ENCODE measurements around the gene CAMK1D. TPM values are rescaled to one million over a fixed set of nuclear protein-coding genes. Genes with fewer than 3 reads are reported as not detected.

Gene CAMK1D
- total and polyA plus RNA-seq, 2 of the 8 experiments (the other 6 are each of a cell fraction or from before 2014, with no cell fraction given), result 3.5 to 10.6 TPM

DNA sequence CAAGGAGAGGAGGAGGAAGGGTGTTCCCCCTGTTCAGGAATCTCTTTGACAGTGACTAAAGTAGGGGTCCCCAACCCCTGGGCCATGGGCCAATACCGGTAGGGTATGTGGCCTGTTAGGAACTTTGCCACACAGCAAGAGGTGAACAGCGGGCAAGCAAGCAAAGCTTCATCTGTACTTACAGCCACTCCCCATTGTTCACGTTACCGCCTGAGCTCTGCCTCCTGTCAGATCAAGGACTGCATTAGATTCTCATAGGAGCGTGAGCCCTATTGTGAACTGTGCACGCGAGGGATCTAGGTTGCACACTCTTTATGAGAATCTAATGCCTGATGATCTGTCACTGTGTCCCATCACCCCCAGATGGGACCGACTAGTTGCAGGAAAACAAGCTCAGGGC is 201.6 kb downstream of the CAMK1D start:
- H4K91ac ChIP-seq (replicated peaks; ENCODE audit: insufficient read length, low read length), result no peak overlapping the region
- CTCF ChIA-PET (ENCODE audit: partially characterized antibody), result interaction anchor here (0.8 kb wide), 1 partner anchor 26 kb away, joined by 3 read pairs; no protein-coding TSS in a partner anchor
- no peaks in the 10 kb centered on the region for H3K79me2 ChIP-seq (ENCODE audit: control insufficient read depth in 1 of 2, insufficient read depth in 2 of 2, low read length in 2 of 2)
- H3K4me2 ChIP-seq (ENCODE audit: insufficient read depth in 1 of 2, low read depth in 2 of 2, low read length in 2 of 2), result no peak overlapping the region
- H2BK5ac ChIP-seq (ENCODE audit: low read depth, low read length), result no peak overlapping the region
- H3K4me1 ChIP-seq (replicated peaks in 1 of 4; ENCODE audit: control insufficient read depth in 3 of 4, insufficient read depth in 4 of 4, low read length in 3 of 4), result no peaks in the 10 kb centered on the region
- H3K4ac ChIP-seq (replicated peaks; ENCODE audit: insufficient read length, low read depth, low read length), result no peak overlapping the region
- H3K23ac ChIP-seq (ENCODE audit: insufficient read length), result no peak overlapping the region
- H4K8ac ChIP-seq (ENCODE audit: extremely low read depth, insufficient read depth, low read length), result no peak overlapping the region
- no peaks in the 10 kb centered on the region; a peak in 1 of 8 replicates for H3K36me3 ChIP-seq (ENCODE audit: control insufficient read depth in 2 of 4, insufficient read depth in 4 of 4, low read length in 3 of 4)
- H2BK15ac ChIP-seq (ENCODE audit: low read length), result no peak overlapping the region
- no peak overlapping the region for H3K9ac ChIP-seq (replicated peaks in 1 of 4; ENCODE audit: extremely low read depth in 1 of 4, low read depth in 3 of 4, low read length in 3 of 4)
- H3K27ac ChIP-seq (ENCODE audit: low read depth, low read length), result no peak overlapping the region
- no peak overlapping the region for H2AK5ac ChIP-seq (ENCODE audit: low read depth, low read length)
- DNase-seq (ENCODE audit: low read depth in 1 of 2, low spot score in 2 of 2) (no peak), FAIRE-seq (no peak)
- H2BK120ac ChIP-seq (replicated peaks; ENCODE audit: low read depth, low read length), result no peak overlapping the region
- H2AFZ ChIP-seq (ENCODE audit: low read length), result no peak overlapping the region
- H3K14ac ChIP-seq (ENCODE audit: insufficient read length), result no peak overlapping the region
- H3K27me3 ChIP-seq (replicated peaks in 1 of 4; ENCODE audit: control insufficient read depth in 3 of 4, extremely low read depth in 1 of 4, insufficient read depth in 3 of 4, low read length in 3 of 4), result no peaks in the 10 kb centered on the region
- 95% methylated on average over 8 of the region's 8 CpGs; no CpG with 5 or more reads in 1 of the 2 experiments for WGBS, 2 experiments (ENCODE audit: extremely low coverage in 1 of 2, insufficient coverage in 1 of 2, insufficient read length in 1 of 2, insufficient replicate concordance in 2 of 2, low coverage in 1 of 2, low lambda C conversion rate in 2 of 2, missing lambda C conversion rate in 1 of 2)
- no peaks in the 10 kb centered on the region for H3K23me2 ChIP-seq (ENCODE audit: low read depth, low read length)
- H2BK20ac ChIP-seq (ENCODE audit: low read length), result no peak overlapping the region
- no peak overlapping the region for H4K5ac ChIP-seq (ENCODE audit: insufficient read length, low read depth, low read length)
- no peak overlapping the region for H3K56ac ChIP-seq (replicated peaks; ENCODE audit: insufficient read length, low read depth, low read length)
- POLR2A ChIA-PET (ENCODE audit: partially characterized antibody), result no interaction called here
- no peak overlapping the region for H2BK12ac ChIP-seq (ENCODE audit: low read depth, low read length)
- no peak for TF ChIP-seq KDM4A (IDR thresholded peaks at IDR 0.05; ENCODE audit: low read depth, low read length, severe bottlenecking)
- TF ChIP-seq MAFK (IDR thresholded peaks at IDR 0.05; ENCODE audit: low read depth, low read length), result no peak
- TF ChIP-seq JUN (IDR thresholded peaks at IDR 0.05; ENCODE audit: low read depth, low read length), result no peak
- no peak for TF ChIP-seq KDM5A (IDR thresholded peaks at IDR 0.05; ENCODE audit: low read length)
- TF ChIP-seq CTBP2 (IDR thresholded peaks at IDR 0.05; ENCODE audit: borderline replicate concordance, insufficient read depth, insufficient read length, low read length), result no peak
- TF ChIP-seq NANOG (IDR thresholded peaks at IDR 0.05; ENCODE audit: insufficient read depth, low read depth, low read length, poor library complexity, severe bottlenecking), result no peak
- TF ChIP-seq CTCF (IDR thresholded peaks at IDR 0.05; ENCODE audit: control extremely low read depth in 1 of 3, insufficient read depth in 1 of 3, low read depth in 1 of 3, low read length in 3 of 3), result no peak
- no peak for TF ChIP-seq SIX5 (IDR thresholded peaks at IDR 0.05; ENCODE audit: low read depth, low read length)
- TF ChIP-seq POLR2A (IDR thresholded peaks at IDR 0.05; ENCODE audit: control extremely low read depth in 1 of 2, low read depth in 2 of 2, low read length in 2 of 2), result no peak
- no peak for TF ChIP-seq CBX8 (IDR thresholded peaks at IDR 0.05; ENCODE audit: borderline replicate concordance, low read depth, low read length)
- TF ChIP-seq RAD21 (IDR thresholded peaks at IDR 0.05 in 1 of 2, conservative IDR thresholded peaks at IDR 0.05 in 1 of 2; ENCODE audit: low read depth in 2 of 2, low read length in 2 of 2), result no peak
- no peak overlapping the region for H3K4me3 ChIP-seq (ENCODE audit: extremely low read depth in 1 of 4, insufficient read depth in 2 of 4, low read depth in 3 of 4, low read length in 4 of 4)
- 0 out of 4 replicates have a peak, but pooled peaks cover 0 to 5% of the 10 kb centered on the region in 2 experiments for H3K9me3 ChIP-seq (ENCODE audit: insufficient read depth in 2 of 2, low read depth in 1 of 2, low read length in 1 of 2)
- no peaks in the 10 kb centered on the region for H4K20me1 ChIP-seq (replicated peaks in 1 of 2; ENCODE audit: control insufficient read depth in 1 of 2, insufficient read depth in 2 of 2, low read length in 2 of 2)
- H3K79me1 ChIP-seq (ENCODE audit: low read depth, low read length), result no peaks in the 10 kb centered on the region
- no peak overlapping the region for H3K18ac ChIP-seq (ENCODE audit: extremely low read depth, low read length)

Measured in H1 (cell line).